ENCODE data around the gene MYDGF.
A peak's percentile ranks its signal among the peaks of the same experiment; 100 is the strongest.

Gene MYDGF

GRCh38 chr19:4671185-4671851, 1.2 kb upstream of the MYDGF start:
- H3K36me3 Mint-ChIP-seq (ENCODE audit: low read depth) = peaks cover 15% of the 10 kb centered on the region
- no peaks in the 10 kb centered on the region for H3K9me3 Mint-ChIP-seq
- peak overlapping the region; percentile 28 for H3K27ac Mint-ChIP-seq
- H3K4me1 Mint-ChIP-seq (ENCODE audit: low read depth) = peaks cover 17% of the 10 kb centered on the region
- H3K27me3 Mint-ChIP-seq = no peaks in the 10 kb centered on the region
- no peak overlapping the region for H3K4me3 Mint-ChIP-seq

DNA sequence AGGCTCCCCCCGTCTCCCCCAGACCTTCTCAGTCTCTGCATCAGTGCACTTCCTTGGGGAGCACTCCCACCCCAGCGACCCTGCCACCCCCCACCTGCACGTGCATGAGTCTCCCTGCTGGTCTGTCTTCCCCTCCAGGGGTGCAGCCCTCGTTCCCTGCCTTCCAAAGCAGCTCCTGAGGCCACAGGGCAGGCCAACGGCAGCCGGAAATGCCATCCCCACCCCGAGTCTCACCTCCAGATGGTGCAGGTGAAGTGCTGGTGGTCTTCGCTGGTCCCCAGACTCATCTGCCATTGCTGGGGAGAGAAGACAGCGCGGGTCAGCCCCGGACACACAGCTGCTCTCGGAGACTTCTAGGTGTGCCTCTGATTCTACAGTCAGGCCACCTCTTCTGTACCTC, 5.5 kb downstream of the MYDGF start:
- Mint-ChIP-seq H3K27ac (no peak overlapping the region), H3K4me3 (no peak overlapping the region), H3K9me3 (no peaks in the 10 kb centered on the region), H3K4me1 (ENCODE audit: low read depth) (peaks cover 20% of the 10 kb centered on the region), H3K36me3 (ENCODE audit: low read depth) (peaks cover 43% of the 10 kb centered on the region), H3K27me3 (no peaks in the 10 kb centered on the region)

DNA sequence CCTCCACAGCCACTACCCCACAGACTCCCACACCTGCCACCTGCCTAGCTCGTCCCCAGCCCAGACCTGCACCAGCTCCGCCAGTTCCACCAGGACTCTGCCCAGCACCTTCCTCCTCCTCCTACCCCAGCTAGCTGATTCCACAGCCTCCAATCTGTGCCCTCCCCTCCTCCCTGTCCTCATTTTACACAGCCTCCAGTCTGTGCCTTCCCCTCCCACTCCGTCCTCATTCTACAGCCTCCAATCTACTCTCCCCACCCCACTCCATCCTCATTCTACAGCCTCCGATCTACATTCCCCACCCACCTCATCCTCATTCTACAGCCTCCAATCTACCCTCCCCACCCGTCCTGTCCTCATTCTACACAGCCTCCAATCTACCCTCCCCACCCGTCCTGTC, 7.3 kb downstream of the MYDGF start:
- no peak overlapping the region for H3K4me3 Mint-ChIP-seq
- peaks cover 3% of the 10 kb centered on the region for H3K4me1 Mint-ChIP-seq (ENCODE audit: low read depth)
- peaks cover 37% of the 10 kb centered on the region for H3K36me3 Mint-ChIP-seq (ENCODE audit: low read depth)
- no peak overlapping the region for H3K27ac Mint-ChIP-seq
- no peaks in the 10 kb centered on the region for H3K27me3 Mint-ChIP-seq
- no peaks in the 10 kb centered on the region for H3K9me3 Mint-ChIP-seq

GRCh38 chr19:4662020-4662695, 8.0 kb downstream of the MYDGF start:
- H3K36me3 Mint-ChIP-seq (ENCODE audit: low read depth) = peaks cover 40% of the 10 kb centered on the region
- H3K27ac Mint-ChIP-seq = no peak overlapping the region
- H3K4me1 Mint-ChIP-seq (ENCODE audit: low read depth) = peaks cover 3% of the 10 kb centered on the region
- H3K27me3 Mint-ChIP-seq = no peaks in the 10 kb centered on the region
- H3K9me3 Mint-ChIP-seq = no peaks in the 10 kb centered on the region
- no peak overlapping the region for H3K4me3 Mint-ChIP-seq

GRCh38 chr19:4660993-4661392, 9.1 kb downstream of the MYDGF start:
- H3K4me1 Mint-ChIP-seq (ENCODE audit: low read depth) = peaks cover 3% of the 10 kb centered on the region
- H3K4me3 Mint-ChIP-seq = no peak overlapping the region
- H3K27ac Mint-ChIP-seq = peak overlapping the region; percentile 68
- no peaks in the 10 kb centered on the region for H3K27me3 Mint-ChIP-seq
- H3K9me3 Mint-ChIP-seq = no peaks in the 10 kb centered on the region
- peaks cover 40% of the 10 kb centered on the region for H3K36me3 Mint-ChIP-seq (ENCODE audit: low read depth)

DNA sequence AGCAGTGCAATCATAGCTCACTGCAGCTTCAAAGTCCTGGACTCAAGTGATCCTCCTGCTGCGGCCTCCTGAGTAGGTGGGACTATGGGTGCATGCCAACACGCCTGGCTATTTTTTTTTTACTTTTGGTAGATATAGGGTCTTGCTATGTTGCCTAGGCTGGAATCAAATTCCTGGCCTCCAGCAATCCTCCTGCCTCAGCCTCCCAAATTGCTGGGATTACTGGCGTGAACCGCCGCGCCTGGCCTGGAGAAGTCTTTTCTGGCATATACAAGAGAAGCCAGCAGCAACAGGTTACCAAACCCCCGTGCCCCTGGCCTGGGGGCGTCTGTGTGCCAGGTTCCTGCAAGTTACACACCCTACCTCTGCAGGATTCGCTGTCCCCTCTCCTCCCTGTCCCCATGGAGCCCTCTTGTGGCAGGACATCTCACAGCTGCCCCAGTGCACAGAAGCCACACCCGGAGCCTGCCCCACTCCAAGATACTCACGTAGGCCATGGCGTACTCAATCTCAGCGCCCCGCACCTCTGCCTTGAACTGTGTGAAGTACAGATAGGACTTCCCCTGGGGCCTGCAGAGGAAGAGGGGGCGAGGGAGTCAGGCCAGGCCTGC, 9.9 kb downstream of the MYDGF start:
- no peak overlapping the region for H3K4me3 Mint-ChIP-seq
- no peaks in the 10 kb centered on the region for H3K9me3 Mint-ChIP-seq
- H3K27me3 Mint-ChIP-seq = no peaks in the 10 kb centered on the region
- H3K4me1 Mint-ChIP-seq (ENCODE audit: low read depth) = peaks cover 3% of the 10 kb centered on the region
- peak overlapping the region; percentile 26 for H3K27ac Mint-ChIP-seq
- H3K36me3 Mint-ChIP-seq (ENCODE audit: low read depth) = peaks cover 37% of the 10 kb centered on the region

GRCh38 chr19:4657835-4658234, 12.3 kb downstream of the MYDGF start:
- peaks cover 3% of the 10 kb centered on the region for H3K4me1 Mint-ChIP-seq (ENCODE audit: low read depth)
- no peak overlapping the region for H3K4me3 Mint-ChIP-seq
- no peaks in the 10 kb centered on the region for H3K9me3 Mint-ChIP-seq
- no peaks in the 10 kb centered on the region for H3K27me3 Mint-ChIP-seq
- no peak overlapping the region for H3K27ac Mint-ChIP-seq
- H3K36me3 Mint-ChIP-seq (ENCODE audit: low read depth) = peaks cover 46% of the 10 kb centered on the region

GRCh38 chr19:4657262-4657661, 12.9 kb downstream of the MYDGF start:
- H3K27ac Mint-ChIP-seq = no peak overlapping the region
- H3K4me1 Mint-ChIP-seq (ENCODE audit: low read depth) = peaks cover 3% of the 10 kb centered on the region
- H3K27me3 Mint-ChIP-seq = no peaks in the 10 kb centered on the region
- H3K4me3 Mint-ChIP-seq = no peak overlapping the region
- no peaks in the 10 kb centered on the region for H3K9me3 Mint-ChIP-seq
- peaks cover 40% of the 10 kb centered on the region for H3K36me3 Mint-ChIP-seq (ENCODE audit: low read depth)

GRCh38 chr19:4656102-4656501, 14.0 kb downstream of the MYDGF start:
- peaks cover under 1% of the 10 kb centered on the region for H3K4me1 Mint-ChIP-seq (ENCODE audit: low read depth)
- no peak overlapping the region for H3K27ac Mint-ChIP-seq
- no peak overlapping the region for H3K4me3 Mint-ChIP-seq
- peaks cover 34% of the 10 kb centered on the region for H3K36me3 Mint-ChIP-seq (ENCODE audit: low read depth)
- no peaks in the 10 kb centered on the region for H3K27me3 Mint-ChIP-seq
- H3K9me3 Mint-ChIP-seq = no peaks in the 10 kb centered on the region

DNA sequence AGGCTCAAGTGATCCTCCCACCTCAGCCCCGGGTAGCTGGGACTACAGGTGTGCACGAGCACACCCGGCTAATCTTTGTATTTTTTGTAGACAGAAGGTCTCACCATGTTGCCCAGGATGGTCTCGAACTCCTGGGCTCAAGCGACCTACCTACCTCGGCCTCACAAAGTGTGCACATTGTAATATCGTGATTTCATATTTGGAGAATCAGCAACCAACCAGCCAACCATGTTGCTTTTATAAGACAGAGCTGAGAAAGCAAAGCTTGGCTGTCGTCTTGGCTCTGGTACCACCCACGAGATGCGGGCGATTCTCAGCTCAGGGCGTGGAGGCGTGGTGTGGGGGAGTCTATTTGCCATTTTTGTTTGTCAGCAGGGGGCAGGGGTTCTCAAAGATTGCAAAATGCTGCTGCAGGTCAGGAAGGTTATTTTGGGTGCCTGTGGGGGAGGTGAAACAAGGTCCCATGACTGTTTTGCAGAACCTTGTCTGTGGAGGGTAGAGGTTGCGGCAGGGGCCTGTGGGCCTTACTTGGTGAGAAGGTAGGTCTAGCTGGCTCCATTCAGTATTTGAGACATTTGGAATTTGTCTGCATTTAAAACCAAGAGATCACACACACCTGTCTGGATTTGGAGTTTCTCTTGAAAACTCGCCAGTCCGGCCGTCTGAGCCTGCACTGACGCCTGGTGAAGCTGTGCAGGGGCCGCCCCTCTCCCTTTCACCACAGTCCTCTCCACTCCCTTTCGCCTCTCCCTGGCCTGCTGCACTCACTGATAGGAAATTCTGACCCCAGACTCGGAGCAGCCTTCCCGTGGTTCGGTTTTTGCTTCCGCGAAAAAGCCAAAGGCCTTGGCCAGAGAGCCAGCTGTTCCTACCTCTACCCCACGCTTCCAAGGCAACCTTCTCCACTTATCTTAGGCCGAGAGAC, 15.4 kb downstream of the MYDGF start:
- no peaks in the 10 kb centered on the region for H3K27me3 Mint-ChIP-seq
- H3K9me3 Mint-ChIP-seq = no peaks in the 10 kb centered on the region
- no peaks in the 10 kb centered on the region for H3K4me1 Mint-ChIP-seq (ENCODE audit: low read depth)
- no peak overlapping the region for H3K27ac Mint-ChIP-seq
- peaks cover 24% of the 10 kb centered on the region for H3K36me3 Mint-ChIP-seq (ENCODE audit: low read depth)
- H3K4me3 Mint-ChIP-seq = no peak overlapping the region

- H3K36me3 Mint-ChIP-seq (ENCODE audit: low read depth) = peaks cover 24% of the 10 kb centered on the region
- H3K4me3 Mint-ChIP-seq = no peak overlapping the region
- H3K27me3 Mint-ChIP-seq = no peaks in the 10 kb centered on the region
- peaks cover 3% of the 10 kb centered on the region for H3K4me1 Mint-ChIP-seq (ENCODE audit: low read depth)
- H3K27ac Mint-ChIP-seq = no peak overlapping the region
- H3K9me3 Mint-ChIP-seq = no peaks in the 10 kb centered on the region
These were observed 16.2 kb downstream of the MYDGF start for GRCh38 chr19:4653793-4654436.

- peaks cover 15% of the 10 kb centered on the region for H3K36me3 Mint-ChIP-seq (ENCODE audit: low read depth)
These were observed 18.1 kb downstream of the MYDGF start for GRCh38 chr19:4652075-4652474.

DNA sequence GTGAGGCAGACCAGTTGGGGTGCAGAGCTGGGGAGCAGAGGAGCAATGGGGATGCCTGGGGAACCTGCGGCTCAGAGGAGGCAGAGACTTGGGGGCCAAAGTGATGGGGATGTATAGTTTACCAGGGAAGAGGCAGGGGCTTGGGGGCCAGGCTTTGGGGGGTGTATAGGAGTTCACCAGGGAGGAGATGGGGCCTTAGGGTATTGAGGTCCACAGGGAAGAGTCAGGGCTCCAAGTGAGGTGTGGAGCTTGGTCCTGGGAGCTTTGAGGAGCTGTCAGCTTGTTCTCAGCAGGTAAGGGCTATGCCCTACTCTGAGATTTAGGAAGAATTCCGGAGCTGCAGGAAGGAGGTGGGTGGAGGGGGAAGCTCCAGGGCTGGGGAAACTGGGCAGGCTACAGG, 20.0 kb downstream of the MYDGF start:
- no peak overlapping the region for H3K4me3 Mint-ChIP-seq
- H3K36me3 Mint-ChIP-seq (ENCODE audit: low read depth) = peaks cover 13% of the 10 kb centered on the region
- H3K27ac Mint-ChIP-seq = no peak overlapping the region
- no peaks in the 10 kb centered on the region for H3K27me3 Mint-ChIP-seq
- H3K9me3 Mint-ChIP-seq = no peaks in the 10 kb centered on the region
- peaks cover 9% of the 10 kb centered on the region for H3K4me1 Mint-ChIP-seq (ENCODE audit: low read depth)

More at GRCh38 chr19:4652075-4652474, 18.1 kb downstream of the MYDGF start:
- Mint-ChIP-seq H3K9me3 (no peaks in the 10 kb centered on the region), H3K4me3 (no peak overlapping the region), H3K27me3 (no peaks in the 10 kb centered on the region), H3K4me1 (ENCODE audit: low read depth) (peaks cover 9% of the 10 kb centered on the region), H3K27ac (no peak overlapping the region)

- no peak overlapping the region for H3K27ac Mint-ChIP-seq
These were observed 20.6 kb downstream of the MYDGF start for GRCh38 chr19:4649392-4650047.

More at GRCh38 chr19:4649392-4650047, 20.6 kb downstream of the MYDGF start:
- H3K27me3 Mint-ChIP-seq = no peaks in the 10 kb centered on the region
- no peak overlapping the region for H3K4me3 Mint-ChIP-seq
- H3K9me3 Mint-ChIP-seq = no peaks in the 10 kb centered on the region
- H3K4me1 Mint-ChIP-seq (ENCODE audit: low read depth) = peaks cover 9% of the 10 kb centered on the region
- peaks cover 6% of the 10 kb centered on the region for H3K36me3 Mint-ChIP-seq (ENCODE audit: low read depth)

Measured in stimulated activated naive CD8-positive, alpha-beta T cell treated with anti-CD3 and anti-CD28 coated beads, Interleukin-15, Interleukin-2, amounts not matched to agents 100 ng/mL and 50 ng/mL, for 24 hours (primary cell).